Peyer's patch (tissue), 4 donors: ENCODE data around the gene ALAS1.

Source experiments
- CTCF ChIP-seq, 6 experiments: fragments of 450-650 bp in 4 of 6; fragments of 200-600 bp in 2 of 6; sonication (generic) in 1 of 6; IDR thresholded peaks; one replicate each; pipeline ENCODE4 v1.5.1; 2017 to 2019; ENCODE audit warnings: antibody characterized with exemption in 6 of 6, mild to moderate bottlenecking in 3 of 6, moderate library complexity in 1 of 6
- POLR2A ChIP-seq, 2 donors: fragments of 450-650 bp; IDR thresholded peaks; one replicate each; pipeline ENCODE4 v1.5.1; 2017; ENCODE audit warnings: antibody characterized with exemption in 2 of 2, mild to moderate bottlenecking in 2 of 2, moderate library complexity in 2 of 2

GRCh38 chr3:52176180-52176752 is 21.7 kb upstream of the ALAS1 start:
- no peak for TF ChIP-seq CTCF (IDR thresholded peaks at IDR 0.05)
- no peak for TF ChIP-seq POLR2A (IDR thresholded peaks at IDR 0.05)
